HG03342 (cell line): ENCODE results near the gene PFN2.
"Not testable (repeated sequence)": the region's sequence is repeated elsewhere in the genome, so short reads cannot be mapped to it uniquely, and the experiment has no call there.

Experiments used
- ATAC-seq: cut with Tn5 transposase; IDR thresholded peaks from one replicate; pipeline ENCODE4 v1.9.1; 2021; ENCODE audit warnings: mild to moderate bottlenecking, moderate library complexity; ENCODE audit not compliant: unreplicated experiment

Gene PFN2

GRCh38 chr3:149969110-149969939 lies 1.4 kb downstream of the PFN2 start:
- no peak for ATAC-seq

GRCh38 chr3:149968216-149968615 lies 2.5 kb downstream of the PFN2 start:
- ATAC-seq, result no peak

GRCh38 chr3:149967086-149967685 lies 3.5 kb downstream of the PFN2 start:
- no peak for ATAC-seq

- ATAC-seq, result no peak
These were observed 5.4 kb downstream of the PFN2 start for GRCh38 chr3:149965278-149965677.

GRCh38 chr3:149964291-149964690 lies 6.4 kb downstream of the PFN2 start:
- no peak for ATAC-seq

- no peak for ATAC-seq
These were observed 7.2 kb downstream of the PFN2 start for GRCh38 chr3:149963485-149963884.

GRCh38 chr3:149959443-149959842 lies 11.3 kb downstream of the PFN2 start:
- ATAC-seq, result no peak

GRCh38 chr3:149958171-149958796 lies 12.4 kb downstream of the PFN2 start:
- no peak for ATAC-seq

GRCh38 chr3:149957361-149958125 lies 13.2 kb downstream of the PFN2 start:
- ATAC-seq, result no peak

GRCh38 chr3:149955449-149955848 lies 15.2 kb downstream of the PFN2 start:
- ATAC-seq, result no peak

GRCh38 chr3:149954812-149955211 lies 15.9 kb downstream of the PFN2 start:
- ATAC-seq, result no peak

- ATAC-seq, result no peak
These were observed 21.5 kb downstream of the PFN2 start for GRCh38 chr3:149949181-149949580.

- ATAC-seq, result no peak
These were observed 23.5 kb downstream of the PFN2 start for GRCh38 chr3:149947231-149947630.

- not testable (repeated sequence) for ATAC-seq
These were observed 26.7 kb downstream of the PFN2 start for GRCh38 chr3:149943966-149944365.

- no peak for ATAC-seq
These were observed 28.3 kb downstream of the PFN2 start for GRCh38 chr3:149942409-149942808.

GRCh38 chr3:149941946-149942345 lies 28.7 kb downstream of the PFN2 start:
- no peak for ATAC-seq

- ATAC-seq, result no peak
These were observed 29.5 kb downstream of the PFN2 start for GRCh38 chr3:149941186-149941585.

GRCh38 chr3:149938392-149939055 lies 32.2 kb downstream of the PFN2 start:
- ATAC-seq, result not testable (repeated sequence)

GRCh38 chr3:149936812-149937230 lies 33.9 kb downstream of the PFN2 start:
- peak; percentile 73 for ATAC-seq

GRCh38 chr3:149934524-149934923 lies 36.2 kb downstream of the PFN2 start:
- ATAC-seq, result no peak

GRCh38 chr3:149933858-149934257 lies 36.8 kb downstream of the PFN2 start:
- no peak for ATAC-seq
